GM18499 (cell line): ENCODE measurements around the gene USP30.

Source experiments
- ATAC-seq: cut with Tn5 transposase; IDR thresholded peaks from one replicate; pipeline ENCODE4 v1.9.1; 2021; ENCODE audit warnings: moderate number of reproducible peaks; ENCODE audit not compliant: insufficient read depth, unreplicated experiment

Gene USP30

DNA sequence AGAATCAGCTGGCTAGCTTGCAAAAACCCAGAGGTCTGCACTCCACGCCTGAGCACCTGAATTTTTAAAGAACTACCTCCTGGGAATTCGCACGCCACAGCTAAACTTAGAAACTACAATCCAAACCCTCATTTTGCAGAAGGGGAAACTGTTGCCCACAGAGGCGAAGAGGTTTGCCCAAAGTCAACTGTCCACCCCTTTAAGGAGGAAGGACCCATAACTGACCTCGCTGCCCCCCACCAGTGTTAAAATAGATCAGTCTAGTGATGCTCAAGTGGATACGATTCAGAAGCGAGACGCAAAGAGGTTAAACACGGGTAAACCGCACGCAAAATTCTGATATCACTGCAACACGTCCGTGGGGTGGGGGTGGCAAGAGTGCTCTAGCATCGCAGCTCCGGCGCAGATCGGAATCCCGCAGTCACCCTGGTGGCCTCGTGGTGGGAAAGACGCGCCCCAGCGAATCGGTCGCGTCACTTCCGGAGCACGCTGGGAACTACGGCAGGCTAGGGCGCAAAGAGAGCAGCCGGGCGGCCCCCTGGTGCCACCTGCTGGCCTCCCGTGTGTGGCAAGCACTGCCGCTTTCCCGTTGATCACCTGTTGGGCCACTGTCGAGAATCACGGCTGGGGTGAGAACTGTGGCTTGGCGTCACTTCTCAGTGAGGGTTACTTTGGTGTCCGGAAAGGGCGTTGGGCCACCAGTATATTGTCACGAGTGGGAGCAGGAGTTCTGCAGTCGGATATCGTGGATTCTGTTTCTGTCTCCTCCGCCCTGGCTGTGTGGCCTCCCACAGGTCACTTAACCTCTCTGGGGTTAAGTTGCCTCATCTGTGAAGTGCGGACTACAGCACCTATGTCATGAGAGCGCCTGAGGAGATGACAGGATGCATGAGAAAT, 40.9 kb downstream of the USP30 start, which contains the start of gene ALKBH2:
Gene ALKBH2 (minus strand): TSS at position 451 of the 897 bp plus-strand sequence. CDS start 686 bp downstream, outside the sequence.
- peak; percentile 36 for ATAC-seq

GRCh38 chr12:109097140-109097434, 44.7 kb downstream of the USP30 start:
- ATAC-seq = no peak

DNA sequence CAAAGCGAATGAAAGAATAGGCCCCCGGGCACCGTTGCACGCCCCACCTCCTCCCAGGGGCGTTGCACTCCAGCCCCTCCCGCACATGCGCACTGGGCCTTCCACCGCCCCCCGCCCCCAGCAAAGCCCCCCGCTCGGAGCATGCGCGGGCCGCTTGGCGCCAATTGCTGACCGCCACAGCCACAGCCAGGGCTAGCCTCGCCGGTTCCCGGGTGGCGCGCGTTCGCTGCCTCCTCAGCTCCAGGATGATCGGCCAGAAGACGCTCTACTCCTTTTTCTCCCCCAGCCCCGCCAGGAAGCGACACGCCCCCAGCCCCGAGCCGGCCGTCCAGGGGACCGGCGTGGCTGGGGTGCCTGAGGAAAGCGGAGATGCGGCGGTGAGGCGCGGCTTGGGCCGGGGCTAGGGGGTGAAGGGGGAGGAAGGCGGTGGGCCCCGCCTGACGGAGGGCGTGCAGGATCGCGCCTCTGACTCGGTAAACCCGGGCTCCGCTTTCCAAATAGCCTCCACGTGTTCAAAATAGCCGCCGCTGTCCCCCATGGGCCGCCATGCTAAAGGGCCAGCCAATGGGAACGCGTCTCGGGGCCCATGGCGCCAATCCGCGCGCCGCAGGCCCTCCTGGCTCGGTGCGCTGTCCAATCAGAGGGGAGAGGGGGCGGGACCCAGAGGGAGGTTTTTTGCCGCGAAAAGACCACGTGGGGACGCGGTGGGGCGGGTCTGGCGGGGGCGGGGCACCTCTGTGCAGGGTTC, 45.2 kb downstream of the USP30 start, which contains the start of gene UNG:
Gene UNG (plus strand): TSS at position 163 of the 748 bp plus-strand sequence. CDS start 83 bp downstream, at position 246.
- no peak for ATAC-seq

GRCh38 chr12:109098183-109098604, 45.8 kb downstream of the USP30 start:
- ATAC-seq = no peak

GRCh38 chr12:109098651-109099050, 46.3 kb downstream of the USP30 start:
- ATAC-seq = no peak

GRCh38 chr12:109099431-109100020, 47.1 kb downstream of the USP30 start:
- no peak for ATAC-seq

- ATAC-seq = no peak
These were observed 48.4 kb downstream of the USP30 start for GRCh38 chr12:109100741-109101140.

DNA sequence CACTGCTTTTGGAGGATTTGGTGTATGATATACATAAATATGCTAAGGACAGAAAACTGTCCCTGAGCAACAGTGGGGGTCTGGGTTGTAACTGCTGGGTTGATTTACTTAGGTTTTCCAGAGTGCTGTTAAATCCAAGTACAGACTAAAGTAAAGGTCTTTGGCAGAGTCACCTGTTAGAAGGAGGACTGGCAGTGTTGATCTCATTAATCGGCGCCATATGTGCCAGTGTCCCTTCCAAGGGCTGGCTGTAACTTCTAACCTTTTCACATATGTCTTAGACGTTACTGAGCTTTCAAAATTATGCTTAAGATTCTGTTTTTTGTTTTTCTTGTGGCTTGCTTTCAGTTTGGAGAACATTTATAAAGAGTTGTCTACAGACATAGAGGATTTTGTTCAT, 50.1 kb downstream of the USP30 start:
- no peak for ATAC-seq

- ATAC-seq = no peak
These were observed 52.8 kb downstream of the USP30 start for GRCh38 chr12:109105176-109105575.

DNA sequence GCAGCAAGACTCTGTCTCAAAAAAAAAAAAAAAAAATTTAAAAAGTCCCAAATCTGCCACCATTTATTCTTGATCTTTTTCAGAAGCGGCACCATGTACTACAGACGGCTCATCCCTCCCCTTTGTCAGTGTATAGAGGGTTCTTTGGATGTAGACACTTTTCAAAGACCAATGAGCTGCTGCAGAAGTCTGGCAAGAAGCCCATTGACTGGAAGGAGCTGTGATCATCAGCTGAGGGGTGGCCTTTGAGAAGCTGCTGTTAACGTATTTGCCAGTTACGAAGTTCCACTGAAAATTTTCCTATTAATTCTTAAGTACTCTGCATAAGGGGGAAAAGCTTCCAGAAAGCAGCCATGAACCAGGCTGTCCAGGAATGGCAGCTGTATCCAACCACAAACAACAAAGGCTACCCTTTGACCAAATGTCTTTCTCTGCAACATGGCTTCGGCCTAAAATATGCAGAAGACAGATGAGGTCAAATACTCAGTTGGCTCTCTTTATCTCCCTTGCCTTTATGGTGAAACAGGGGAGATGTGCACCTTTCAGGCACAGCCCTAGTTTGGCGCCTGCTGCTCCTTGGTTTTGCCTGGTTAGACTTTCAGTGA, 57.5 kb downstream of the USP30 start:
- ATAC-seq = no peak

GRCh38 chr12:109110988-109111495, 58.7 kb downstream of the USP30 start:
- ATAC-seq = no peak

GRCh38 chr12:109112720-109113465, 60.5 kb downstream of the USP30 start:
- no peak for ATAC-seq

GRCh38 chr12:109113661-109114321, 61.4 kb downstream of the USP30 start:
- ATAC-seq = no peak

DNA sequence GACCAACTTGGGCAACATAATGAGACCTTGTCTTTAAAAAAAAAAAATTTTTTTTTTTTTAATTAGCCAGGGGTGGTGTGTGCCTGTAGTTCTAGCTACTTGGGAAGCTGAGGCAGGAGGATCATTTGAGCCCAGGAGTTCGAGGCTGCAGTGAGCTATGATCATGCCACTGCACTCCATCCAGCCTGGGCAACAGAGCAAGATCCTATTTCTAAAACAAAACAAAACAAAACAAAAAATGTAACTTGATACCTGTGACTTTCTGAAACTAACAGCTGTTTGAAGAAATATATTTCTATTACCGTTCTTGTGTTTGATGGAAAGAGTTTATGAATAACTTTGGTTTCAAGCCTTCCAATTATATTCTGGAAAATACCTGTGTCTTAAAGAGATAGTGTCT, 62.3 kb downstream of the USP30 start:
- ATAC-seq = no peak

- no peak for ATAC-seq
These were observed 63.0 kb downstream of the USP30 start for GRCh38 chr12:109115404-109115757.

- ATAC-seq = no peak
These were observed 63.6 kb downstream of the USP30 start, which contains the start of gene ACACB for GRCh38 chr12:109115758-109116610. ACACB (plus strand) TSS chr12:109116587; CDS start chr12:109139406, 22,819 bp downstream.

DNA sequence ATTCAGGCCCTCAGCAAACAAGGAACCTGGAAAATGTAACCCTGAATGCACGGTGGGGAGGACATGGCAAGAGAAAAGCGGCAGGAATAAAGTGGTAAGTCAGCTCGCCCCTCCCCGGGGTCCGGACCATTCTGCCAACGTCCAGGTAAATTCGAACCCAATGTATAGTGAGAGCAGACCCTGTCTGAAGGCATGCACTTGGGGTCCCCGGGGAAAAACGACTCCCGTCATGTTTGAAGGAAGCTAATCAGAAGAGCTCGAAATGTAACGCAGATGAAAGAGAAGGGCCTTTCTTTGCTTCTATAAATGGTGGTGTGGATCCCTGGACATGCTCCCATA, 64.2 kb downstream of the USP30 start:
- no peak for ATAC-seq

GRCh38 chr12:109120095-109120494, 67.7 kb downstream of the USP30 start:
- no peak for ATAC-seq
